ENCODE data around the gene PSKH1.
A peak's percentile ranks its signal among the peaks of the same experiment; 100 is the strongest.
"Not testable (repeated sequence)": the region's sequence is repeated elsewhere in the genome, so short reads cannot be mapped to it uniquely, and the experiment has no call there.

PSKH1 gene

GRCh38 chr16:67883146-67883871 lies 9.7 kb upstream of the PSKH1 start:
- no peak overlapping the region for H3K4me3 ChIP-seq (ENCODE audit: low read length)
- no peak for DNase-seq (ENCODE audit: low read depth, low spot score)

GRCh38 chr16:67883872-67884261 lies 9.2 kb upstream of the PSKH1 start:
- DNase-seq (ENCODE audit: low read depth, low spot score), result peak; percentile 31
- H3K4me3 ChIP-seq (ENCODE audit: low read length), result no peak overlapping the region

GRCh38 chr16:67884684-67885083 lies 8.4 kb upstream of the PSKH1 start, which contains the start of gene NRN1L:
NRN1L (plus strand) TSS chr16:67884885; CDS start chr16:67884904, 19 bp downstream.
- DNase-seq (ENCODE audit: low read depth, low spot score), result no peak

GRCh38 chr16:67885545-67885944 lies 7.5 kb upstream of the PSKH1 start:
- DNase-seq (ENCODE audit: low read depth, low spot score), result no peak
- H3K4me3 ChIP-seq (ENCODE audit: low read length), result no peak overlapping the region

More at GRCh38 chr16:67884684-67885083, 8.4 kb upstream of the PSKH1 start, which contains the start of gene NRN1L:
- H3K4me3 ChIP-seq (ENCODE audit: low read length), result no peak within 1 kb of the TSS

GRCh38 chr16:67885976-67886375 lies 7.1 kb upstream of the PSKH1 start:
- H3K4me3 ChIP-seq (ENCODE audit: low read length), result no peak overlapping the region

GRCh38 chr16:67886387-67886786 lies 6.7 kb upstream of the PSKH1 start:
- H3K4me3 ChIP-seq (ENCODE audit: low read length), result no peak overlapping the region
- no peak for DNase-seq (ENCODE audit: low read depth, low spot score)

More at GRCh38 chr16:67885976-67886375, 7.1 kb upstream of the PSKH1 start:
- no peak for DNase-seq (ENCODE audit: low read depth, low spot score)

GRCh38 chr16:67888331-67888730 lies 4.7 kb upstream of the PSKH1 start:
- DNase-seq (ENCODE audit: low read depth, low spot score), result no peak
- H3K4me3 ChIP-seq (ENCODE audit: low read length), result no peak overlapping the region

- H3K4me3 ChIP-seq (ENCODE audit: low read length), result peak overlapping the region; percentile 64
Observed at GRCh38 chr16:67892375-67892774, 679 bp upstream of the PSKH1 start.

GRCh38 chr16:67893743-67894399 lies 817 bp downstream of the PSKH1 start:
- DNase-seq (ENCODE audit: low read depth, low spot score), result no peak
- peak overlapping the region; percentile 91 for H3K4me3 ChIP-seq (ENCODE audit: low read length)

More at GRCh38 chr16:67892375-67892774, 679 bp upstream of the PSKH1 start:
- DNase-seq (ENCODE audit: low read depth, low spot score), result no peak

- H3K4me3 ChIP-seq (ENCODE audit: low read length), result no peak overlapping the region
- DNase-seq (ENCODE audit: low read depth, low spot score), result no peak
Observed at GRCh38 chr16:67897231-67897630, 4.2 kb downstream of the PSKH1 start.

GRCh38 chr16:67901734-67902133 lies 8.7 kb downstream of the PSKH1 start:
- H3K4me3 ChIP-seq (ENCODE audit: low read length), result no peak overlapping the region
- DNase-seq (ENCODE audit: low read depth, low spot score), result no peak

GRCh38 chr16:67902831-67903230 lies 9.8 kb downstream of the PSKH1 start:
- no peak for DNase-seq (ENCODE audit: low read depth, low spot score)
- H3K4me3 ChIP-seq (ENCODE audit: low read length), result no peak overlapping the region

GRCh38 chr16:67907397-67908180 lies 14.5 kb downstream of the PSKH1 start:
- no peak overlapping the region for H3K4me3 ChIP-seq (ENCODE audit: low read length)
- DNase-seq (ENCODE audit: low read depth, low spot score), result no peak

GRCh38 chr16:67909056-67909742 lies 16.1 kb downstream of the PSKH1 start:
- no peak for DNase-seq (ENCODE audit: low read depth, low spot score)
- H3K4me3 ChIP-seq (ENCODE audit: low read length), result no peak overlapping the region

- no peak overlapping the region for H3K4me3 ChIP-seq (ENCODE audit: low read length)
- DNase-seq (ENCODE audit: low read depth, low spot score), result peak; percentile 65
Observed at GRCh38 chr16:67910158-67910557, 17.1 kb downstream of the PSKH1 start.

GRCh38 chr16:67914758-67915495 lies 21.9 kb downstream of the PSKH1 start:
- no peak for DNase-seq (ENCODE audit: low read depth, low spot score)
- no peak overlapping the region for H3K4me3 ChIP-seq (ENCODE audit: low read length)

GRCh38 chr16:67915496-67915769 lies 22.4 kb downstream of the PSKH1 start:
- H3K4me3 ChIP-seq (ENCODE audit: low read length); DNase-seq (ENCODE audit: low read depth, low spot score): not testable (repeated sequence)

- no peak for DNase-seq (ENCODE audit: low read depth, low spot score)
Observed at GRCh38 chr16:67915831-67916723, 23.0 kb downstream of the PSKH1 start.

More at GRCh38 chr16:67915831-67916723, 23.0 kb downstream of the PSKH1 start:
- no peak overlapping the region for H3K4me3 ChIP-seq (ENCODE audit: low read length)
